Measurements from ENCODE around the gene GYPE. TPM values are rescaled to one million over a fixed set of nuclear protein-coding genes. Genes with fewer than 3 reads are reported as not detected.

Gene GYPE
- total RNA-seq (2022; extraction: Qiagen RNA extraction) = not detected in 5 replicates

DNA sequence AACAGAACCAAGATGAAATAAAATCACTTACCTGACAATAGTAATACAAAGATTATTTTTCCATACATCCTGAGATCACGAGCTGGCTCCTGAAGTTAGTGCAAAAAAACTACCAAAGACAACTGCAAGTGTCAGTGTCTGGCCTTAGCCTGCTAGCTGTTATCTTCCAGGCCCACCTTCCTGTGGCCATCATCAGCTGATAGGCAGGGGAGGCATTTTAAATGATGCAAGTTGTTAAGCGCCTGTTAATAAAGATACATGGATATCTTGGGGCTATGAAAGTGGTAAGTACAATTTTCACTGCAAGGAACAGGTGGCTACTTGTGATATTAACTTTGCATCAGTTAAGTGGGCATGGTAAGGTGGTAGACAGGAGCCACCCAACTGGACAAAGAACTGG lies at the start of gene GYPE:
TSS of gene GYPE (minus strand) at position 120 of the 400 bp plus-strand sequence. CDS start at position 68, 52 bp downstream.

Other genes starting within 250 kb of the GYPE start
- gene FREM3, start 204.9 kb downstream of the GYPE start, total RNA-seq (2022; extraction: Qiagen RNA extraction) = not detected in 5 replicates
- not detected in 5 replicates for gene GYPB, start 113.8 kb upstream of the GYPE start, total RNA-seq (2022; extraction: Qiagen RNA extraction)
- not detected in 5 replicates for gene GYPA, start 235.2 kb upstream of the GYPE start, total RNA-seq (2022; extraction: Qiagen RNA extraction)

Data from A549 treated with AZD2906 at 1 μM for 4 hours (cell line).